ENCODE results near the gene BCR. TPM values are rescaled to one million over a fixed set of nuclear protein-coding genes. Genes with fewer than 3 reads are reported as not detected.

The BCR gene
- total and polyA plus RNA-seq, 2 of the 4 experiments (the other 2 are of a cell fraction), result 28.9 to 44.6 TPM

DNA sequence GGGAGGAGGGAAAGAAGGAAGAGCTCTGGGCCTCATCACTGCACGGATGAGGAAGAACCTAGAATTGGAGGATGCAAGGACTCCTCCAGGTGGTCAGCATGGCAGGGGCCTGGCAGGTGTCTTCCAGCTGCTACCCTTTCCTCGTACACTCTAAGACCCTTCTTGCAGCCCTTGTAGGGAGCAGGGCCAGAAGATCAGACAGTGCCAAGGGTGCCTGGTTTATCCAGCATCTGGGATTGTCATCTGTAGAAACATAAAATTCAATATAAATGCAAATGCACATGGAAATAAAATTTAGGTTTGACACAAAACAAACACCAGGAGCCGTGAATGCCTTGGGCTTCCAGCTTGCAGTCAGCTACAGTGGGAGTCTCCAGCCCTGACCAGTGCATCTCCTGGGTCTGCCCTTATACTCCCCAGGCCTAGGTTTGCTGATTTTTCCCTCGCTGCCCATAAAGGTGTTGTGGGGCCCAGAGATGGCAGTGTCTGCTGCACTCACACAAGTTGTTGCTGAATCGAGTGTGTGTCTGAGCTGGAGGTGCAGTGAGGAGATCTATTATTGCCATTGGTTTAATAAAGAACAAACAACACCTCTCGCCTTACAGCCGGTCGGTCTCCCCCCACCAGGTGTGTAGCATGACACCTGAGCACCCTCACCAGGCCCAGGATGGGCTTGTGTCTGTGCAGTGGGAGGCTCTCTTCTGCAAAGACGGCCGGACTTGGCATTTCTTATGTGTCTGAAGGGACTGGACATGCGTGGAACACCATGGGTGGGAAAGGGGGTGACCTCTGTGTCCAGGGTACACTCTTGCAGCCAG, 87.1 kb downstream of the BCR start:
- Histone ChIP-seq H3K18ac (ENCODE audit: low read depth, low read length) (no peak overlapping the region), H3K9ac (ENCODE audit: low read depth, low read length) (no peak overlapping the region), H3K4me1 (ENCODE audit: control insufficient read depth, insufficient read depth, low read length) (no peaks in the 10 kb centered on the region), H3K4ac (ENCODE audit: low read depth, low read length) (no peak overlapping the region), H2BK120ac (ENCODE audit: low read depth, low read length) (no peak overlapping the region), H3K14ac (replicated peaks; ENCODE audit: low read depth, low read length) (no peak overlapping the region), H4K20me1 (ENCODE audit: insufficient read depth, low read length) (no peaks in the 10 kb centered on the region; the same call in 1 of the 2 replicates), H3K4me3 (ENCODE audit: insufficient read depth, low read depth, low read length) (no peak overlapping the region), H2BK15ac (ENCODE audit: low read depth, low read length) (no peak overlapping the region), H2AK5ac (ENCODE audit: low read depth, low read length) (no peak overlapping the region), H3K79me1 (ENCODE audit: low read depth in 1 of 2, low read length in 2 of 2) (no peaks in the 10 kb centered on the region), H3K27me3 (ENCODE audit: control insufficient read depth, insufficient read depth, low read length) (no peaks in the 10 kb centered on the region), H2AK9ac (replicated peaks; ENCODE audit: low read depth, low read length, poor library complexity) (no peak overlapping the region), H4K91ac (ENCODE audit: insufficient read depth, low read depth, low read length) (no peak overlapping the region), H3K23ac (ENCODE audit: low read depth, low read length) (no peak overlapping the region), H4K5ac (ENCODE audit: low read depth, low read length) (no peak overlapping the region), H2BK5ac (ENCODE audit: low read depth, low read length, poor library complexity, severe bottlenecking) (no peak overlapping the region), H3K56ac (ENCODE audit: extremely low read depth, insufficient read depth, low read length) (no peak overlapping the region), H4K8ac (ENCODE audit: low read depth in 2 of 2, low read length in 2 of 2) (no peak overlapping the region), H3K36me3 (ENCODE audit: control insufficient read depth, insufficient read depth, low read length) (peaks cover 37% of the 10 kb centered on the region), H3K27ac (ENCODE audit: insufficient read depth, low read length) (no peak overlapping the region), H2BK20ac (ENCODE audit: low read depth, low read length) (no peak overlapping the region), H3K9me1 (ENCODE audit: insufficient read depth, low read length) (0 out of 2 replicates have a peak, but pooled peaks cover 7% of the 10 kb centered on the region), H3K4me2 (ENCODE audit: low read depth, low read length) (no peak overlapping the region), H3K9me3 (ENCODE audit: control insufficient read depth, insufficient read depth, low read length) (no peaks in the 10 kb centered on the region), H2AFZ (replicated peaks; ENCODE audit: low read length, poor library complexity) (no peak overlapping the region)
- ATAC-seq (ENCODE audit: low read depth) (no peak), DNase-seq (no peak)
- WGBS, 2 experiments (ENCODE audit: extremely low coverage in 2 of 2, insufficient read length in 1 of 2), result 100% methylated on average over 1 of the region's 11 CpGs; no CpG with 5 or more reads in 1 of the 2 experiments
- no TSS peak for BruUV-seq (replicated peaks)
- in situ Hi-C loops (cut with MboI; ENCODE audit: low sequenced_read_pairs), result no loop called here
- intact Hi-C loops (cut with micrococcal nuclease), result no loop called here
- ChIA-PET CTCF (interaction anchor here (0.6 to 1.1 kb wide), 2 partner anchors 23 to 93 kb away, joined by 3 to 4 read pairs; no protein-coding TSS in a partner anchor), POLR2A (ENCODE audit: unreplicated experiment) (no interaction called here)
- dilution Hi-C loops (cut with HindIII; ENCODE audit: low sequenced_read_pairs, unreplicated experiment), result no loop called here
- TF ChIP-seq BHLHE40 (IDR thresholded peaks at IDR 0.05; ENCODE audit: low read depth, low read length) (no peak), CEBPB (IDR thresholded peaks at IDR 0.05; ENCODE audit: low read depth, low read length) (no peak), FOS (IDR thresholded peaks at IDR 0.05; ENCODE audit: low read depth, low read length) (no peak), RCOR1 (IDR thresholded peaks at IDR 0.05; ENCODE audit: insufficient replicate concordance, low read length) (no peak), RAD21 (IDR thresholded peaks at IDR 0.05; ENCODE audit: low read length) (no peak), MAZ (IDR thresholded peaks at IDR 0.05; ENCODE audit: borderline replicate concordance, low read depth, low read length) (no peak), POLR2A (IDR thresholded peaks at IDR 0.05; ENCODE audit: low read depth, low read length) (no peak), SMC3 (IDR thresholded peaks at IDR 0.05; ENCODE audit: low read depth, low read length) (no peak), MXI1 (IDR thresholded peaks at IDR 0.05; ENCODE audit: borderline replicate concordance, low read depth, low read length) (no peak), NFE2L2 (IDR thresholded peaks at IDR 0.05; ENCODE audit: low read depth, low read length) (no peak), MAFK (IDR thresholded peaks at IDR 0.05; ENCODE audit: low read depth, low read length) (no peak), RFX5 (IDR thresholded peaks at IDR 0.05; ENCODE audit: low read depth, low read length) (no peak)
- TF ChIP-seq, protein P1, sequence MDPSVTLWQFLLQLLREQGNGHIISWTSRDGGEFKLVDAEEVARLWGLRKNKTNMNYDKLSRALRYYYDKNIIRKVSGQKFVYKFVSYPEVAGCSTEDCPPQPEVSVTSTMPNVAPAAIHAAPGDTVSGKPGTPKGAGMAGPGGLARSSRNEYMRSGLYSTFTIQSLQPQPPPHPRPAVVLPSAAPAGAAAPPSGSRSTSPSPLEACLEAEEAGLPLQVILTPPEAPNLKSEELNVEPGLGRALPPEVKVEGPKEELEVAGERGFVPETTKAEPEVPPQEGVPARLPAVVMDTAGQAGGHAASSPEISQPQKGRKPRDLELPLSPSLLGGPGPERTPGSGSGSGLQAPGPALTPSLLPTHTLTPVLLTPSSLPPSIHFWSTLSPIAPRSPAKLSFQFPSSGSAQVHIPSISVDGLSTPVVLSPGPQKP (IDR thresholded peaks at IDR 0.05; ENCODE audit: borderline replicate concordance, low read depth, low read length), result no peak
- TF ChIP-seq, protein P2, sequence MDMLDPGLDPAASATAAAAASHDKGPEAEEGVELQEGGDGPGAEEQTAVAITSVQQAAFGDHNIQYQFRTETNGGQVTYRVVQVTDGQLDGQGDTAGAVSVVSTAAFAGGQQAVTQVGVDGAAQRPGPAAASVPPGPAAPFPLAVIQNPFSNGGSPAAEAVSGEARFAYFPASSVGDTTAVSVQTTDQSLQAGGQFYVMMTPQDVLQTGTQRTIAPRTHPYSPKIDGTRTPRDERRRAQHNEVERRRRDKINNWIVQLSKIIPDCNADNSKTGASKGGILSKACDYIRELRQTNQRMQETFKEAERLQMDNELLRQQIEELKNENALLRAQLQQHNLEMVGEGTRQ (IDR thresholded peaks at IDR 0.05; ENCODE audit: low read depth, low read length), result no peak
- TF ChIP-seq, protein P3, sequence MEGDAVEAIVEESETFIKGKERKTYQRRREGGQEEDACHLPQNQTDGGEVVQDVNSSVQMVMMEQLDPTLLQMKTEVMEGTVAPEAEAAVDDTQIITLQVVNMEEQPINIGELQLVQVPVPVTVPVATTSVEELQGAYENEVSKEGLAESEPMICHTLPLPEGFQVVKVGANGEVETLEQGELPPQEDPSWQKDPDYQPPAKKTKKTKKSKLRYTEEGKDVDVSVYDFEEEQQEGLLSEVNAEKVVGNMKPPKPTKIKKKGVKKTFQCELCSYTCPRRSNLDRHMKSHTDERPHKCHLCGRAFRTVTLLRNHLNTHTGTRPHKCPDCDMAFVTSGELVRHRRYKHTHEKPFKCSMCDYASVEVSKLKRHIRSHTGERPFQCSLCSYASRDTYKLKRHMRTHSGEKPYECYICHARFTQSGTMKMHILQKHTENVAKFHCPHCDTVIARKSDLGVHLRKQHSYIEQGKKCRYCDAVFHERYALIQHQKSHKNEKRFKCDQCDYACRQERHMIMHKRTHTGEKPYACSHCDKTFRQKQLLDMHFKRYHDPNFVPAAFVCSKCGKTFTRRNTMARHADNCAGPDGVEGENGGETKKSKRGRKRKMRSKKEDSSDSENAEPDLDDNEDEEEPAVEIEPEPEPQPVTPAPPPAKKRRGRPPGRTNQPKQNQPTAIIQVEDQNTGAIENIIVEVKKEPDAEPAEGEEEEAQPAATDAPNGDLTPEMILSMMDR (conservative IDR thresholded peaks at IDR 0.05; ENCODE audit: low read depth, low read length), result no peak

All from IMR-90 (cell line).